ENCODE measurements around the gene POLE. TPM values are rescaled to one million over a fixed set of nuclear protein-coding genes. Genes with fewer than 3 reads are reported as not detected.

Gene POLE
- total RNA-seq, 1 experiment from 2014 or later = 144 TPM

- TF ChIP-seq PRDM15 (CRISPR knock-in tag; IDR thresholded peaks at IDR 0.05) = no peak
Measured at GRCh38 chr12:132717011-132717410, 29.9 kb upstream of the POLE start (continued).

- DNase-seq (ENCODE audit: low spot score) = no peak
- Mint-ChIP-seq H3K27me3 (ENCODE audit: low read depth) (no peaks in the 10 kb centered on the region), H3K9me3 (no peaks in the 10 kb centered on the region), H3K4me1 (0 out of 2 replicates have a peak, but pooled peaks cover 4% of the 10 kb centered on the region), H3K27ac (no peak overlapping the region), H3K36me3 (peaks cover 41% of the 10 kb centered on the region), H3K4me3 (no peak overlapping the region)
- POLR2A ChIA-PET = no interaction called here
- TF ChIP-seq HMGXB4 (CRISPR knock-in tag; IDR thresholded peaks at IDR 0.05) (no peak), FOXP1 (CRISPR knock-in tag; IDR thresholded peaks at IDR 0.05; ENCODE audit: borderline replicate concordance) (no peak), ATF6 (CRISPR knock-in tag; IDR thresholded peaks at IDR 0.05) (no peak), ETV6 (CRISPR knock-in tag; IDR thresholded peaks at IDR 0.05) (no peak), PREB (CRISPR knock-in tag; IDR thresholded peaks at IDR 0.05; ENCODE audit: borderline replicate concordance) (no peak), CREB1 (CRISPR knock-in tag; IDR thresholded peaks at IDR 0.05) (no peak), ZNF423 (CRISPR knock-in tag; IDR thresholded peaks at IDR 0.05) (no peak), NFATC4 (CRISPR knock-in tag; IDR thresholded peaks at IDR 0.05) (no peak)
- no peak for ATAC-seq
- CTCF ChIA-PET = no interaction called here
Measured at GRCh38 chr12:132716356-132716755, 29.2 kb upstream of the POLE start.

- no peaks in the 10 kb centered on the region for H3K27me3 Mint-ChIP-seq (ENCODE audit: low read depth)
- H3K9me3 Mint-ChIP-seq = no peaks in the 10 kb centered on the region
- peaks cover 37% of the 10 kb centered on the region for H3K36me3 Mint-ChIP-seq
- no peak for DNase-seq (ENCODE audit: low spot score)
- no peak overlapping the region for H3K27ac Mint-ChIP-seq
- ATAC-seq = no peak
- no peak overlapping the region for H3K4me3 Mint-ChIP-seq
- POLR2A ChIA-PET = no interaction called here
- H3K4me1 Mint-ChIP-seq = 0 out of 2 replicates have a peak, but pooled peaks cover 5% of the 10 kb centered on the region
- CTCF ChIA-PET = no interaction called here
- no peak for TF ChIP-seq AR (CRISPR knock-in tag; IDR thresholded peaks at IDR 0.05)
- TF ChIP-seq HMGXB4 (CRISPR knock-in tag; IDR thresholded peaks at IDR 0.05) = no peak
- no peak for TF ChIP-seq ZMAT4 (CRISPR knock-in tag; IDR thresholded peaks at IDR 0.05)
- no peak for TF ChIP-seq FOXP4 (CRISPR knock-in tag; IDR thresholded peaks at IDR 0.05)
- no peak for TF ChIP-seq NFYB (CRISPR knock-in tag; conservative IDR thresholded peaks at IDR 0.05; ENCODE audit: low read depth)
- no peak for TF ChIP-seq FOXJ3 (CRISPR knock-in tag; IDR thresholded peaks at IDR 0.05; ENCODE audit: borderline replicate concordance)
- no peak for TF ChIP-seq USF2 (CRISPR knock-in tag; IDR thresholded peaks at IDR 0.05)
- TF ChIP-seq SMAD3 (CRISPR knock-in tag; IDR thresholded peaks at IDR 0.05; ENCODE audit: borderline replicate concordance) = no peak
Measured at GRCh38 chr12:132715874-132716273, 28.7 kb upstream of the POLE start.

Measured in WTC11 (cell line).